NCI-H2227 treated with DMSO at 0.1 percent for 48 hours (cell line): Measurements from ENCODE around the gene SH2D2A.

ENCODE experiments used
- DNase-seq: peaks from one replicate; lab custom pipeline; 2025; lab: John Stamatoyannopoulos, UW

The SH2D2A gene

GRCh38 chr1:156847591-156848460 lies 31.2 kb upstream of the SH2D2A start:
- no peak for DNase-seq

GRCh38 chr1:156846643-156847042 lies 30.0 kb upstream of the SH2D2A start:
- DNase-seq, result no peak

DNA sequence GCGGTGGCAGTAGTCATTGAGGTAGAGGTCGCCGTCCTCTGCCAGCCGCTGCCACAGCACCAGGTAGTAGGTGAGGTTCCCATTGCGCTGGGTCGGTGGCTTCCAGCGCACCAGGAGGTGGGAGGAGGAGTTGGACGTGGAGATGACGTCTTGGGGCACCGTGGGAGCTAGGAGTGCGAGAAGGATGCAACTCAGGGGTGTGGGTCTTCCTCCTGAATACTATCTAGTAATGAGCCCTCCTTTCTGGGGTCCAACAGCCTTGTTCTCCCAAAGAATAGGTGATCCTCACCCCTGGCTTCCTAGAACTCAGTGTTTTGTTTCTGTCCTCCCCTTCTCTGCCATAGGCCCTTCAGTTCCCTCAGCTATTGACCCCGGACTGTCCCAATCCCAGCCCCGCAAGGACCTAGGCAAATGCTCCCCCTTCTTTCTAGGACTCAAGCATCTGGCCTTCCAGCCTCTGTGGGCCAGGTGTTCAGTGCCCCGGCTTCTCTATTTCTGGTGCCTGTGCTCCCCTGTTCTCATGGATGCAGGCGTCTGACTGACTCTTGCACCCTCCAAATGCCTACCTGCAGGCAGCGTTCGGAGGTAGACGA lies 29.4 kb upstream of the SH2D2A start:
- DNase-seq, result no peak

GRCh38 chr1:156845055-156845952 lies 28.7 kb upstream of the SH2D2A start:
- no peak for DNase-seq

- no peak for DNase-seq
Measured at GRCh38 chr1:156844638-156845037, 28.0 kb upstream of the SH2D2A start.

DNA sequence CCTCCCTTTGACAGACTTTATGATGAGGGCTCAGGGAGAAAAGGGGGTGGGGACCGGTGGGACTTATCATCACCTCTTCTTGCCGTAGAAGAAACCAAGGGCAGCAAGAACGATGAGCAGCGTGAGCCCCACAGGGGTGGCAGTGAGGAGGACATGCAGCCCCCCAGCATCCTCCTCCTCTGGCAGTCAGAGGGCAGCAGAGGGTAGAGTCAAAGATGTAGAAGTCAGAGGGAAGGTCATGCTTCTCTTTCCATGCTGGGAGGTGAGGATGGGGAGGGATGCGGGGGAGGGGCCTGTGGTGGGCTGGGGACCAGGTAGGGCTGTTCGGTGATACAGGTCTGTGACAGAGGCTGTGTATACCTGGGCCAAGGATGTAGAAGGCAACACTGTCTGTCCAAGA lies 27.5 kb upstream of the SH2D2A start:
- no peak for DNase-seq

DNA sequence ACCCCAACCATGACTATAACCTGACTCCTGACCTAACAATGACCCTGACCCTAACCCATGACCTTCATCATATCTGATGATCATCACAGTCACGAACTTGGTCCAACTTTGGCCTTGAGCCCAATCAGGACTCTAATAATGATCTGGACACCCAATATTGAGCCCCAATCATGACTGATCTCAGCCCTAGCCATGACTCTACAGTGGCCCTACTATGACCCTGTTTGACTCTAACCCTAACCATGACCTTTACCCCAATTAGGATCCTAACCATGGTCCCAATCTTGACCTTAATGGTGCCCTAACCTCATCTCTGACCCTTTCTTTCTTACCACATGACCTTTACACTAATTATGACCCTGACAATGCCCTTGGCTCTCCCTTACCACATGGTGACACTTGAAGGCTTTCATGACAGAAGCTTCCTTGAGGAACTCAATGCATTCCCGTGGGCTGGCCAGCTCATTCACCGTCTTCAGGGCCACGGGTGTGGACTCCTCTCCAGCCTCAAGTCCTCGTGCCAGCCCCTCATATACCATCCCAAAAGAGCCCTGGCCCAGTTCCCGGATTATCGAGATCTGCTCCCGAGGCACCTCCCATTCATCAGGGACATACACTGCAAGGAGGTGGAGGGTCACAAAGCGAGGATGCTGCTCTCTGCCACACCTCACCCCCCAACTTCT lies 26.1 kb upstream of the SH2D2A start:
- no peak for DNase-seq

DNA sequence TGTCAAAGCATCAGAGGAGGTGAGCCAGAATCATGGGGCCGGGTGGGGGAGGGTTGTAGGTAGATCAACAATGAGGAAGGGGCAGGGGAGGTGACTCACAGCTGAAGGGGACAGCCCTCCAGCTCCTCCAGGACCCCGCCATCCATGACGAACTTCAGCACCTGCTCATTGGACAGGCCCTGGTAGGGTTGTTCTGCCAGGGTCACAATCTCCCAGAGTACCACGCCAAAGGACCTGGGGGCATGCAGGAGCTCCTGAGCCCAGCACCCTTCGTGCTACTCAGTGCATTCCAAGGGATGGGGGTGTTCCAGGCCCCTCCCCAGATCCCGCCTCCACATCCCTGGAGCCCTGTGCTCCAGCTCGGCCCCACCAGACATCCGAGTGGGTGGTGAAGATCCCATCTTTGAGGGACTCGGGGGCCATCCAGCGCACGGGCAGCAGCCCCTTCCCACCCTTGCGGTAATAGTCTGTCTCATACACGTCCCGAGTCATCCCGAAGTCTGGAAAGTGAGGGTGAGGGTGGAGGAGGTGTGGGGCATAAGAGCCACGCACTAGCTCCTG lies 24.7 kb upstream of the SH2D2A start:
- no peak for DNase-seq

- no peak for DNase-seq
Measured at GRCh38 chr1:156840898-156841279, 24.2 kb upstream of the SH2D2A start.

- no peak for DNase-seq
Measured at GRCh38 chr1:156840186-156840897, 23.7 kb upstream of the SH2D2A start.

DNA sequence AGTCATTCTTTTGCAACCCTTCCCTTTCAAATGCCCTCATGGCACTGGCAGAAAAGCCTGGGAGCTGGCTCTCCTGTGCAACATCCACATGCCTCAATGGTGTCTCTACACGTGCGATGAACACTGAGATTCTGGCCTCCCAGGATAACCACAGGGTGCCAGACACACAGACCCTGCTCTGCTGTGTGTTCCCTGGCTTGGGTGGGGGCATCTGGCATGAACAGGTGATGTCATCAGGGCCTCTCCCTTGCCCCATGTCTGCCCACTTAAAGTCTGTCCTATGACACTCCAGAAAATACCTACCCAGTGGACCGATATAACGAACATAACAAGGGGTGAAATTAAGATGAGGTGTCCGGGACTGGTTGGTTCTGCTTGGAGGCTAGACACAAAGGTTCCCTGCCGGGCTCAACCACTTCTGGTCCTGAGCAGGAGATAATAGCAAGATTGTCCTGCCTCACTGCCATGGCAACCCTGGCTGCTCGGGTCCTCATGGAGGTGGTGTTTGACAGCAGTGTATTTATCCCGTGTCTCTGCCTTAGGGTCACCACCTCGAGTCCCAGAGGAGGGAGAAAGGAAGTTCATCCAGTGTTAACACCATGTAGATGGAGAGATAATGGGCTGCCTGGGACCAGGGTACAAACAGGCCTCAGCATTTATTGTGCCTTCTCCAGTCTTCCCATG lies 22.9 kb upstream of the SH2D2A start:
- peak; percentile 60 for DNase-seq

- peak; percentile 29 for DNase-seq
Measured at GRCh38 chr1:156838972-156839371, 22.3 kb upstream of the SH2D2A start.

DNA sequence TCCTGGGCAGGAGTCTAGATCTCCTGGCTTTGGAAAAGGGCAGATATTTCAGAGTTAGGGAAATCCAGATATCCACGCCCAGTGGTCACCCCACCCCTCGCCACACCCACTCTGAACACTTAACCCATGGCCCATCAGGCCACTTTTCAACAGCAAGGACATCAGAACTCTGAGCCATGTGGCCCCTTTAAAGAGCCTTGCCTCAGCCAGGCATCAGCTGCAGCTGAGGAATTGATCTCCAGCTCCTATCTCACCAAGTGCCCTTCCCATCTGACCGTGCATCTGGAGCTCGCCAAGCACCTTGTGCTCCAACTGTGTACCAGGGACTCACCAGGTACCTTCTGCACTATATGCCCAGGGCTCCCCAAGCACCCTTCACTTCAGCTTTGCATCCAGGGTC lies 20.2 kb upstream of the SH2D2A start:
- no peak for DNase-seq

DNA sequence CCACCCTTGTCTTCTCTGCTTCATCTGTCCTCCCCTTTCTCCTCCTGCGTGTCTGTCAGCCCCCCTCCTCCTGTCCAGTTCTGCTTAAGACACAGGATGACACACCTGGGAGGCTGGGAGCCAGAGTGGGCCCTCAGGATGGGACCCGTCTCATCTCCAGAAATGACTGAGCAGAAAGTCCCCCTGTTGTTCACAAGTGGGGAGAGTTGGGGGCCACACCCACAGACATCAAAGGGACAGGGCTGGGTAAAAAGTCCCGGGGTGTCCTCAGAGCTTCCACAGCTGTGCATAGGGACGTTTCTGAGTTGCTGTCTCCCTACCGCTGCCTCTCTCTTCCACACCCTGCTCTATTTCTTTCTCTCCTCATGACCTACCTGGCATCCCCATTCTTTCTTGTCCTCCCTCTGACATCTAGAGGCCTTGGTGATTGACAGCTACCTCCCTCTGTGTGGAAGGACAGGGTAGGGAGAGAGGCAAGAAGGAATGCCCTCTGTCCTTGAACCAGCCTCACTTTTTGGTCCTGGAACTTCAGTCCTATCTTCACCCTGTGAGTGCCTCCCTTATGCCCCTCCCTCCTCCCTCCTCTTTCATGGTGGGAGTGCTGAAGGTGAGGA lies 19.5 kb upstream of the SH2D2A start:
- no peak for DNase-seq

GRCh38 chr1:156834322-156834721 lies 17.7 kb upstream of the SH2D2A start:
- DNase-seq, result no peak

DNA sequence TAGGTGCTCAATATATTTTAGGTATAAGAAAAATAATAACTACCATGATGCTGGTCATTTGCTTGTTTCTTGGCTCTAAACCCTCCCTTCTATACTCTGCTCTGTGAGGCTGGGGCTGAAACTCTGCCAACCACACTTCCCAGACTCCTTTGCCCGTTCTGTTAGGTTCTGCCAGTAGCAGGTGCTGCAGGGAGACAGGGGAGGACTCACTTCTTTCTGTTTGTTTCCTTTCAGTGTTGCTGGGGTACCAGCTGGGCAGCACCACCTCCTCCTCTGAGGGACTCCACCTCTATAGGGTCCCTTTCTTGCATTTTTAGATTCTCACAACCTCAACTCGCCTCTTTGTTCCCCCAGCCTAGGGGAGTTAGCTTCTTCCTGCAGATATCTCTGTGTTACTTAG lies 17.0 kb upstream of the SH2D2A start:
- DNase-seq, result no peak

DNA sequence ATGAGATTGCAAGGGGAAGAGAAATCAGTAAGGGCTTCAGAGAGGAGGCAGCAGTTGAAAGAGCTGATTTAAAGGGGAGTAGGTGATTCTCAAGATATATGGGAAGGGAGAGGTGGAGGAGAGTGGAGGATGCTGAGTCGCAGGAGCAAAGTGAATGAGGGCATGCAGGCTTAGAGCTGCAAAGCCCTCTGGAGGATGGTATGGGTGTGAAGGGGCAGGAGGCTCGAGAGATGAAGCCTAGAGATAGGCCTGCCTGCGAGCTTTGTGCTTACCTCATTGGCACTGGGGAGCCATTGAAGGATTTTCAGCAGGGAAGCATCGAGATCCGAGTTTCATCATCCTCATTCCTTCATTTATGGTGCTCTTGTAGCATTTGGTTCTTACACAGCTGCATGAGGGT lies 15.8 kb upstream of the SH2D2A start:
- no peak for DNase-seq

DNA sequence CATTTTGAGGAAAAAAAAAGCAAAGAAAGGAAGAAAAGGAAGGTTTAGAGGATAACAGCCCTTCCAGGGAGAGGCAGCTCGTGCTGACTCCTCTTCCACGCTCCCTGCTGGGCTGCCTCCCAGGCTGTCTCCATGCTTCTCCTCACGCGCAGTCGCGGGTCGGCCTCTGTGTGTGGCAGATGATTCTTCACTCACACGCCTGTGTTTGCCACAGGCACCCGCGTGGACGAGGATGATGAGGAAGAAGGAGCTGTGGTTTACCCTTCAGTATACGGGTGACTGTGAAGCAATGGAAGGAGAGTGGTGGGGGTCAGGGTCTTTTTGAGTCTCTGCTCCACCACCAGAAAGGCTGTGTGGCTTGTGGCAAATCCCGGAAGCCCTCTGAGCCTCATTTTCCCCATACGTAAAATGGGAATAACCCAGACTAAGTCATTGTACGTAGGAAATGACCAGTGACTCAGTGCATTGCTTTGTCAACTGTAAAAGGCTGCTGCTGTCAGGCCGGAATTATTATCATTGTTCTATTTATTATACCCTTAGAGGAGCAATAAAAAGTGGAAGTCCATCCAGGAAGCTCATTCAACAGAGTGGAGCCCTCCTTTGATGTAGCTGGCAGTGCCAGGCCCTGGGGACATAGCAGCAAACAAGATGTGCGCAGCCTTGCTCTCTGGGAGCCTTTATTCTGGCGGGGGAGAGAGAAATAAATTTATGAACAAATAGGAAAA lies 11.9 kb upstream of the SH2D2A start:
- DNase-seq, result no peak

DNA sequence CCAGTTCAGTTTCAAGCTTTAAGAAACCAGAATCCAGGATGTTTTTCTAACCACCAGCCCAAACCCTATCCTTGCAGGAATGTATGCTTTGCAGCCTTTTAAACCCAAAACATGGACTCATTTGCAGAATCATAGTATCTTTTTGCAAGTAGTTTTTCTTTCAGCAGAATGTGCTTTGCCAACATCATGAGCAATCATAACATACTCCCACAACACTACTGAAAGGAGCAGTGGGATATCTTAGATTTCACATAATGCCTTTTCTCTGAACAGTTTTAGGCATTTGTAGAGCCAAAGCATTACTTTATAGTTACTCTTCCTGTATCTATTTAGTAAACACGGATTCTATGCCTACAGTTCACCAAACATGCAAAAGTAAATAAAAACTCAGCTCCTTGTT lies 10.0 kb upstream of the SH2D2A start:
- DNase-seq, result no peak
